PFSK-1 (cell line): ENCODE measurements around the gene NAA40.

Experiments used
- SIN3A ChIP-seq: IDR thresholded peaks from 2 replicates; pipeline ENCODE4 v1.6.1; 2012; ENCODE audit warnings: mild to moderate bottlenecking, low read length, moderate library complexity, borderline replicate concordance; ENCODE audit not compliant: insufficient read depth
- TAF1 ChIP-seq: IDR thresholded peaks from 2 replicates; pipeline ENCODE4 v1.6.1; 2012; ENCODE audit warnings: low read length, control low read depth, borderline replicate concordance; ENCODE audit not compliant: insufficient read depth

GRCh38 chr11:63969461-63969860, 30.7 kb downstream of the NAA40 start:
- TF ChIP-seq TAF1 (no peak), SIN3A (no peak)
